GM23338 (cell line): ENCODE data around the gene NPC1. TPM values are rescaled to one million over a fixed set of nuclear protein-coding genes. Genes with fewer than 3 reads are reported as not detected.

Source experiments
- ATAC-seq: fragments of 200-7000 bp; cut with Tn5 transposase; 3 replicates; pipeline ENCODE4 v1.9.1; 2020
- DNase-seq: peaks from one replicate; pipeline ENCODE4 v3.0.0-alpha.2; 2015; ENCODE audit warnings: low spot score
- H2AFZ ChIP-seq: fragments of 200-600 bp; sonication (generic); 2 replicates; pipeline ENCODE4 v1.8.0; 2016; ENCODE audit warnings: antibody characterized with exemption, mild to moderate bottlenecking, moderate library complexity
- H3F3A ChIP-seq: fragments of 200-600 bp; sonication (generic); replicated peaks from 2 replicates; pipeline ENCODE4 v1.8.0; 2017; ENCODE audit warnings: antibody characterized with exemption, mixed run types, low read depth
- H3K27ac ChIP-seq: fragments of 200-600 bp; sonication (generic); 2 replicates; pipeline ENCODE4 v1.6.1; 2016; ENCODE audit warnings: low read depth
- H3K27me3 ChIP-seq: fragments of 200-600 bp; sonication (generic); 2 replicates; pipeline ENCODE4 v1.8.0; 2016; ENCODE audit warnings: mild to moderate bottlenecking, mixed run types, moderate library complexity; ENCODE audit not compliant: insufficient read depth
- H3K36me3 ChIP-seq: fragments of 200-600 bp; sonication (generic); 2 replicates; pipeline ENCODE4 v1.8.0; 2016; ENCODE audit warnings: mild to moderate bottlenecking; ENCODE audit not compliant: insufficient read depth
- H3K4me1 ChIP-seq: fragments of 200-600 bp; sonication (generic); 2 replicates; pipeline ENCODE4 v1.8.0; 2016; ENCODE audit warnings: mild to moderate bottlenecking, moderate library complexity; ENCODE audit not compliant: insufficient read depth
- H3K4me2 ChIP-seq: fragments of 200-600 bp; sonication (generic); 2 replicates; pipeline ENCODE4 v1.7.1; 2017; ENCODE audit warnings: mixed run types
- H3K4me3 ChIP-seq: fragments of 200-600 bp; sonication (generic); 2 replicates; pipeline ENCODE4 v1.6.1; 2016; ENCODE audit warnings: mixed run types
- H3K79me2 ChIP-seq: fragments of 200-600 bp; sonication (generic); replicated peaks from 2 replicates; pipeline ENCODE4 v1.8.0; 2017; ENCODE audit warnings: mild to moderate bottlenecking; ENCODE audit not compliant: insufficient read depth
- H3K9me2 ChIP-seq: fragments of 200-600 bp; sonication (generic); 2 replicates; pipeline ENCODE4 v1.8.0; 2017; ENCODE audit not compliant: insufficient read depth
- H4K20me1 ChIP-seq: fragments of 200-600 bp; sonication (generic); replicated peaks from 2 replicates; pipeline ENCODE4 v1.8.0; 2017; ENCODE audit warnings: mild to moderate bottlenecking; ENCODE audit not compliant: insufficient read depth
- H3K27ac Mint-ChIP-seq: 2 replicates; pipeline ENCODE4 v1.8.0; 2020; ENCODE audit warnings: inconsistent platforms, mild to moderate bottlenecking, moderate library complexity, mixed read lengths
- H3K27me3 Mint-ChIP-seq: 3 replicates; pipeline ENCODE4 v1.8.0; 2022; ENCODE audit warnings: low read depth, mild to moderate bottlenecking, moderate library complexity, mixed read lengths, inconsistent platforms; ENCODE audit not compliant: insufficient read depth, poor library complexity
- H3K36me3 Mint-ChIP-seq: 3 replicates; pipeline ENCODE4 v1.8.0; 2021; ENCODE audit warnings: low read depth, mild to moderate bottlenecking, inconsistent platforms, moderate library complexity, mixed read lengths
- H3K4me1 Mint-ChIP-seq: 3 replicates; pipeline ENCODE4 v1.8.0; 2020; ENCODE audit warnings: mild to moderate bottlenecking, inconsistent platforms, mixed read lengths
- H3K4me3 Mint-ChIP-seq: 3 replicates; pipeline ENCODE4 v1.8.0; 2021; ENCODE audit warnings: moderate library complexity, mild to moderate bottlenecking, inconsistent platforms, mixed read lengths
- H3K9me3 Mint-ChIP-seq: 3 replicates; pipeline ENCODE4 v1.8.0; 2020; ENCODE audit warnings: moderate library complexity, mild to moderate bottlenecking, inconsistent platforms, mixed read lengths
- CREB1 ChIP-seq: fragments of 250-450 bp; sonication (Bioruptor Pico); IDR thresholded peaks from 2 replicates; pipeline ENCODE4 v1.5.0; 2020; ENCODE audit warnings: low read depth, mild to moderate bottlenecking, moderate library complexity
- EZH2 ChIP-seq: fragments of 200-600 bp; sonication (generic); IDR thresholded peaks from one replicate; pipeline ENCODE4 v1.8.0; 2017; ENCODE audit warnings: antibody characterized with exemption, mild to moderate bottlenecking, low read depth; ENCODE audit not compliant: unreplicated experiment
- EZH2phosphoT487 ChIP-seq: fragments of 200-600 bp; sonication (generic); IDR thresholded peaks from one replicate; pipeline ENCODE4 v1.8.1; 2018; ENCODE audit warnings: antibody characterized with exemption; ENCODE audit not compliant: unreplicated experiment
- JUNB ChIP-seq: IDR thresholded peaks from one replicate; pipeline ENCODE4 v1.6.1; 2016; ENCODE audit warnings: antibody characterized with exemption; ENCODE audit not compliant: unreplicated experiment
- NANOG ChIP-seq: IDR thresholded peaks from 2 replicates; pipeline ENCODE4 v1.6.1; 2016; ENCODE audit warnings: antibody characterized with exemption, borderline replicate concordance
- POLR2AphosphoS5 ChIP-seq: IDR thresholded peaks from 2 replicates; pipeline ENCODE4 v1.6.1; 2016; ENCODE audit warnings: antibody characterized with exemption, low read depth
- STAT1 ChIP-seq: IDR thresholded peaks from one replicate; pipeline ENCODE4 v1.6.1; 2016; ENCODE audit warnings: antibody characterized with exemption; ENCODE audit not compliant: unreplicated experiment
- ZNF114 ChIP-seq: fragments of 250-450 bp; sonication (Bioruptor Pico); IDR thresholded peaks from 2 replicates; pipeline ENCODE4 v1.5.0; 2020; ENCODE audit warnings: mild to moderate bottlenecking, moderate library complexity
- ZNF331 ChIP-seq: fragments of 250-450 bp; sonication (Bioruptor Pico); IDR thresholded peaks from 2 replicates; pipeline ENCODE4 v1.5.0; 2020; ENCODE audit warnings: low read depth, mild to moderate bottlenecking, moderate library complexity
- polyA plus RNA-seq: library from polyadenylated mRNA; unstranded; fragments of >200 nt; fragmentation: Nextera tagmentation; extraction: Ambion mirVana; gene quantifications from 2 replicates; pipeline ENCODE4 v1.2.1, GENCODE V29; 2016
- total RNA-seq: library from RNA; depleted of rRNA; stranded (reverse); fragments of >200 nt; shearing (Covaris generic); gene quantifications from 2 replicates; pipeline ENCODE4 v1.2.3, GENCODE V29; 2014
- TF ChIP-seq, protein P1 (sequence below): IDR thresholded peaks from one replicate; pipeline ENCODE4 v1.6.1; 2018; ENCODE audit warnings: antibody characterized with exemption; ENCODE audit not compliant: unreplicated experiment
- TF ChIP-seq, protein P2 (sequence below): fragments of 250-450 bp; sonication (Bioruptor Pico); IDR thresholded peaks from 2 replicates; pipeline ENCODE4 v1.5.0; 2020; ENCODE audit warnings: mild to moderate bottlenecking, moderate library complexity
- TF ChIP-seq, protein P3 (sequence below), 2 experiments: fragments of 200-600 bp in 1 of 2; sonication (generic) in 1 of 2; conservative IDR thresholded peaks; 2 replicates each; pipeline versions ENCODE4 v1.5.1 to v1.6.1; 2016 to 2017; ENCODE audit warnings: antibody characterized with exemption in 2 of 2, low read depth in 2 of 2, mild to moderate bottlenecking in 2 of 2, moderate library complexity in 1 of 2
- TF ChIP-seq, protein P4 (sequence below): IDR thresholded peaks from 2 replicates; pipeline ENCODE4 v1.6.1; 2016; ENCODE audit warnings: antibody characterized with exemption

The NPC1 gene
- total and polyA plus RNA-seq, 2 experiments from 2014 or later: 18.4 to 45.1 TPM

DNA sequence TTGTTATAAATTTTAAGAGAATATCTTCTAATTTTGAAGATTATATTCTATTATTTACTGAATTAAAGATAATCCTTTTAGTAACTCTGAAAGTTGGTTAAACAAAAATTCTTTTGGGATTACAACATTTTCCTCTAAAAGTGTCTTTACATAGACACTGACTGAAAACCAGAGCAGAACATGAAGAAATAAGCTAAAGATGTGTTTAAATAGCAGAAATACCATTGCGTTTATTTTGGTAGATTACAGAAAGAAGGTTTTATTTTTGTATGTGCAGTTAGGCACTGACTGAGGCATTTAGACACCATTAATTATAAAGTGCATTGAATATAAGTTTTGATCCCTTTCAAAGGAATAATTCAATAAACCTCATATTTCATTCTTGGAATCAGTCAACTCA is 13.5 kb upstream of the NPC1 start:
- Mint-ChIP-seq H3K27me3 (peaks cover 4% of the 10 kb centered on the region), H3K9me3 (peaks cover 3% of the 10 kb centered on the region; the same call in 1 of the 3 replicates), H3K4me3 (no peak overlapping the region), H3K27ac (no peak overlapping the region), H3K4me1 (no peaks in the 10 kb centered on the region), H3K36me3 (no peaks in the 10 kb centered on the region)
- H3K4me3 ChIP-seq: no peak overlapping the region
- H2AFZ ChIP-seq: no peak overlapping the region
- H3K27me3 ChIP-seq: no peaks in the 10 kb centered on the region
- no peaks in the 10 kb centered on the region for H3K79me2 ChIP-seq
- TF ChIP-seq POLR2AphosphoS5: no peak
- no peak for TF ChIP-seq EZH2phosphoT487
- no peak for TF ChIP-seq CREB1 (CRISPR knock-in tag)
- TF ChIP-seq EZH2: no peak
- TF ChIP-seq, protein P1, sequence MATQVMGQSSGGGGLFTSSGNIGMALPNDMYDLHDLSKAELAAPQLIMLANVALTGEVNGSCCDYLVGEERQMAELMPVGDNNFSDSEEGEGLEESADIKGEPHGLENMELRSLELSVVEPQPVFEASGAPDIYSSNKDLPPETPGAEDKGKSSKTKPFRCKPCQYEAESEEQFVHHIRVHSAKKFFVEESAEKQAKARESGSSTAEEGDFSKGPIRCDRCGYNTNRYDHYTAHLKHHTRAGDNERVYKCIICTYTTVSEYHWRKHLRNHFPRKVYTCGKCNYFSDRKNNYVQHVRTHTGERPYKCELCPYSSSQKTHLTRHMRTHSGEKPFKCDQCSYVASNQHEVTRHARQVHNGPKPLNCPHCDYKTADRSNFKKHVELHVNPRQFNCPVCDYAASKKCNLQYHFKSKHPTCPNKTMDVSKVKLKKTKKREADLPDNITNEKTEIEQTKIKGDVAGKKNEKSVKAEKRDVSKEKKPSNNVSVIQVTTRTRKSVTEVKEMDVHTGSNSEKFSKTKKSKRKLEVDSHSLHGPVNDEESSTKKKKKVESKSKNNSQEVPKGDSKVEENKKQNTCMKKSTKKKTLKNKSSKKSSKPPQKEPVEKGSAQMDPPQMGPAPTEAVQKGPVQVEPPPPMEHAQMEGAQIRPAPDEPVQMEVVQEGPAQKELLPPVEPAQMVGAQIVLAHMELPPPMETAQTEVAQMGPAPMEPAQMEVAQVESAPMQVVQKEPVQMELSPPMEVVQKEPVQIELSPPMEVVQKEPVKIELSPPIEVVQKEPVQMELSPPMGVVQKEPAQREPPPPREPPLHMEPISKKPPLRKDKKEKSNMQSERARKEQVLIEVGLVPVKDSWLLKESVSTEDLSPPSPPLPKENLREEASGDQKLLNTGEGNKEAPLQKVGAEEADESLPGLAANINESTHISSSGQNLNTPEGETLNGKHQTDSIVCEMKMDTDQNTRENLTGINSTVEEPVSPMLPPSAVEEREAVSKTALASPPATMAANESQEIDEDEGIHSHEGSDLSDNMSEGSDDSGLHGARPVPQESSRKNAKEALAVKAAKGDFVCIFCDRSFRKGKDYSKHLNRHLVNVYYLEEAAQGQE: no peak
- no peak for TF ChIP-seq ZNF331
- no peak for TF ChIP-seq STAT1
- TF ChIP-seq ZNF114 (CRISPR knock-in tag): no peak
- TF ChIP-seq, protein P2, sequence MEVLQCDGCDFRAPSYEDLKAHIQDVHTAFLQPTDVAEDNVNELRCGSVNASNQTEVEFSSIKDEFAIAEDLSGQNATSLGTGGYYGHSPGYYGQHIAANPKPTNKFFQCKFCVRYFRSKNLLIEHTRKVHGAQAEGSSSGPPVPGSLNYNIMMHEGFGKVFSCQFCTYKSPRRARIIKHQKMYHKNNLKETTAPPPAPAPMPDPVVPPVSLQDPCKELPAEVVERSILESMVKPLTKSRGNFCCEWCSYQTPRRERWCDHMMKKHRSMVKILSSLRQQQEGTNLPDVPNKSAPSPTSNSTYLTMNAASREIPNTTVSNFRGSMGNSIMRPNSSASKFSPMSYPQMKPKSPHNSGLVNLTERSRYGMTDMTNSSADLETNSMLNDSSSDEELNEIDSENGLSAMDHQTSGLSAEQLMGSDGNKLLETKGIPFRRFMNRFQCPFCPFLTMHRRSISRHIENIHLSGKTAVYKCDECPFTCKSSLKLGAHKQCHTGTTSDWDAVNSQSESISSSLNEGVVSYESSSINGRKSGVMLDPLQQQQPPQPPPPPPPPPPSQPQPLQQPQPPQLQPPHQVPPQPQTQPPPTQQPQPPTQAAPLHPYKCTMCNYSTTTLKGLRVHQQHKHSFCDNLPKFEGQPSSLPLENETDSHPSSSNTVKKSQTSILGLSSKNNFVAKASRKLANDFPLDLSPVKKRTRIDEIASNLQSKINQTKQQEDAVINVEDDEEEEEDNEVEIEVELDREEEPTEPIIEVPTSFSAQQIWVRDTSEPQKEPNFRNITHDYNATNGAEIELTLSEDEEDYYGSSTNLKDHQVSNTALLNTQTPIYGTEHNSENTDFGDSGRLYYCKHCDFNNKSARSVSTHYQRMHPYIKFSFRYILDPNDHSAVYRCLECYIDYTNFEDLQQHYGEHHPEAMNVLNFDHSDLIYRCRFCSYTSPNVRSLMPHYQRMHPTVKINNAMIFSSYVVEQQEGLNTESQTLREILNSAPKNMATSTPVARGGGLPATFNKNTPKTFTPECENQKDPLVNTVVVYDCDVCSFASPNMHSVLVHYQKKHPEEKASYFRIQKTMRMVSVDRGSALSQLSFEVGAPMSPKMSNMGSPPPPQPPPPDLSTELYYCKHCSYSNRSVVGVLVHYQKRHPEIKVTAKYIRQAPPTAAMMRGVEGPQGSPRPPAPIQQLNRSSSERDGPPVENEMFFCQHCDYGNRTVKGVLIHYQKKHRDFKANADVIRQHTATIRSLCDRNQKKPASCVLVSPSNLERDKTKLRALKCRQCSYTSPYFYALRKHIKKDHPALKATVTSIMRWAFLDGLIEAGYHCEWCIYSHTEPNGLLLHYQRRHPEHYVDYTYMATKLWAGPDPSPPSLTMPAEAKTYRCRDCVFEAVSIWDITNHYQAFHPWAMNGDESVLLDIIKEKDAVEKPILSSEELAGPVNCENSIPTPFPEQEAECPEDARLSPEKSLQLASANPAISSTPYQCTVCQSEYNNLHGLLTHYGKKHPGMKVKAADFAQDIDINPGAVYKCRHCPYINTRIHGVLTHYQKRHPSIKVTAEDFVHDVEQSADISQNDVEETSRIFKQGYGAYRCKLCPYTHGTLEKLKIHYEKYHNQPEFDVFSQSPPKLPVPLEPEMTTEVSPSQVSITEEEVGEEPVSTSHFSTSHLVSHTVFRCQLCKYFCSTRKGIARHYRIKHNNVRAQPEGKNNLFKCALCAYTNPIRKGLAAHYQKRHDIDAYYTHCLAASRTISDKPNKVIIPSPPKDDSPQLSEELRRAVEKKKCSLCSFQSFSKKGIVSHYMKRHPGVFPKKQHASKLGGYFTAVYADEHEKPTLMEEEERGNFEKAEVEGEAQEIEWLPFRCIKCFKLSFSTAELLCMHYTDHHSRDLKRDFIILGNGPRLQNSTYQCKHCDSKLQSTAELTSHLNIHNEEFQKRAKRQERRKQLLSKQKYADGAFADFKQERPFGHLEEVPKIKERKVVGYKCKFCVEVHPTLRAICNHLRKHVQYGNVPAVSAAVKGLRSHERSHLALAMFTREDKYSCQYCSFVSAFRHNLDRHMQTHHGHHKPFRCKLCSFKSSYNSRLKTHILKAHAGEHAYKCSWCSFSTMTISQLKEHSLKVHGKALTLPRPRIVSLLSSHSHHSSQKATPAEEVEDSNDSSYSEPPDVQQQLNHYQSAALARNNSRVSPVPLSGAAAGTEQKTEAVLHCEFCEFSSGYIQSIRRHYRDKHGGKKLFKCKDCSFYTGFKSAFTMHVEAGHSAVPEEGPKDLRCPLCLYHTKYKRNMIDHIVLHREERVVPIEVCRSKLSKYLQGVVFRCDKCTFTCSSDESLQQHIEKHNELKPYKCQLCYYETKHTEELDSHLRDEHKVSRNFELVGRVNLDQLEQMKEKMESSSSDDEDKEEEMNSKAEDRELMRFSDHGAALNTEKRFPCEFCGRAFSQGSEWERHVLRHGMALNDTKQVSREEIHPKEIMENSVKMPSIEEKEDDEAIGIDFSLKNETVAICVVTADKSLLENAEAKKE (CRISPR knock-in tag): no peak
- no peak for TF ChIP-seq JUNB
- no peak for TF ChIP-seq NANOG
- TF ChIP-seq, protein P3, sequence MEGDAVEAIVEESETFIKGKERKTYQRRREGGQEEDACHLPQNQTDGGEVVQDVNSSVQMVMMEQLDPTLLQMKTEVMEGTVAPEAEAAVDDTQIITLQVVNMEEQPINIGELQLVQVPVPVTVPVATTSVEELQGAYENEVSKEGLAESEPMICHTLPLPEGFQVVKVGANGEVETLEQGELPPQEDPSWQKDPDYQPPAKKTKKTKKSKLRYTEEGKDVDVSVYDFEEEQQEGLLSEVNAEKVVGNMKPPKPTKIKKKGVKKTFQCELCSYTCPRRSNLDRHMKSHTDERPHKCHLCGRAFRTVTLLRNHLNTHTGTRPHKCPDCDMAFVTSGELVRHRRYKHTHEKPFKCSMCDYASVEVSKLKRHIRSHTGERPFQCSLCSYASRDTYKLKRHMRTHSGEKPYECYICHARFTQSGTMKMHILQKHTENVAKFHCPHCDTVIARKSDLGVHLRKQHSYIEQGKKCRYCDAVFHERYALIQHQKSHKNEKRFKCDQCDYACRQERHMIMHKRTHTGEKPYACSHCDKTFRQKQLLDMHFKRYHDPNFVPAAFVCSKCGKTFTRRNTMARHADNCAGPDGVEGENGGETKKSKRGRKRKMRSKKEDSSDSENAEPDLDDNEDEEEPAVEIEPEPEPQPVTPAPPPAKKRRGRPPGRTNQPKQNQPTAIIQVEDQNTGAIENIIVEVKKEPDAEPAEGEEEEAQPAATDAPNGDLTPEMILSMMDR (conservative IDR thresholded peaks at IDR 0.05; ENCODE audit: low read depth in 2 of 2): no peak
- TF ChIP-seq, protein P4, sequence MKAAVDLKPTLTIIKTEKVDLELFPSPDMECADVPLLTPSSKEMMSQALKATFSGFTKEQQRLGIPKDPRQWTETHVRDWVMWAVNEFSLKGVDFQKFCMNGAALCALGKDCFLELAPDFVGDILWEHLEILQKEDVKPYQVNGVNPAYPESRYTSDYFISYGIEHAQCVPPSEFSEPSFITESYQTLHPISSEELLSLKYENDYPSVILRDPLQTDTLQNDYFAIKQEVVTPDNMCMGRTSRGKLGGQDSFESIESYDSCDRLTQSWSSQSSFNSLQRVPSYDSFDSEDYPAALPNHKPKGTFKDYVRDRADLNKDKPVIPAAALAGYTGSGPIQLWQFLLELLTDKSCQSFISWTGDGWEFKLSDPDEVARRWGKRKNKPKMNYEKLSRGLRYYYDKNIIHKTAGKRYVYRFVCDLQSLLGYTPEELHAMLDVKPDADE: no peak
- no peak overlapping the region for H3K4me2 ChIP-seq
- no peaks in the 10 kb centered on the region for H3K36me3 ChIP-seq
- no peaks in the 10 kb centered on the region; the same call in 1 of the 2 replicates for H3K4me1 ChIP-seq
- DNase-seq (no peak), ATAC-seq (no peak)
- no peaks in the 10 kb centered on the region for H3K9me2 ChIP-seq
- no peaks in the 10 kb centered on the region for H4K20me1 ChIP-seq
- H3K27ac ChIP-seq: no peak overlapping the region
- no peaks in the 10 kb centered on the region for H3F3A ChIP-seq
